ENCODE data around the gene MED25.

MED25 gene

DNA sequence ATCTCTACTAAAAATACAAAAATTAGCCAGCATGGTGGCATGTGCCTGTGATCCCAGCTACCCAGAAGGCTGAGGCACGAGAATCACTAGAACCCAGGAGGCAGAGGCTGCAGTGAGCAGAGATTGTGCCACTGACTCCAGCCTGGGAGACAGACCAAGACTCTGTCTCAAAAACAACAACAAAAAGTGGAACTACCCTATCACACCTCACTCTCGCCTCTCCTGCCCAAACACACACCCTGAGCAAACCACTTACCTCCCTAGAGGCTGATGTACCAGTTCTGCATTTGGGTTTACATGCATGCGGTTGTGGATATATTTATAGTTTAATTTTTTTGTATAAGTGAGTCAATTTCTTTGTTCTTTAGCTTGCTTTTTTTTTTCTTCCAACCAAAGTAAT is 25.2 kb downstream of the MED25 start:
- ATAC-seq (replicated peaks; ENCODE audit: extremely low read depth, poor library complexity, severe bottlenecking), result no peak

GRCh38 chr19:49844138-49845095 is 26.3 kb downstream of the MED25 start:
- Mint-ChIP-seq H3K4me3 (no peak overlapping the region), H3K36me3 (ENCODE audit: insufficient read depth) (peaks cover 3% of the 10 kb centered on the region), H3K4me1 (peaks cover 15% of the 10 kb centered on the region)

More for the DNA sequence above, 25.2 kb downstream of the MED25 start:
- Mint-ChIP-seq H3K27ac (ENCODE audit: low read depth) (no peak overlapping the region), H3K36me3 (ENCODE audit: insufficient read depth) (peaks cover 7% of the 10 kb centered on the region), H3K4me3 (no peak overlapping the region), H3K9me3 (no peaks in the 10 kb centered on the region), H3K4me1 (peaks cover 4% of the 10 kb centered on the region), H3K27me3 (no peaks in the 10 kb centered on the region)
- no peak for DNase-seq (ENCODE audit: low spot score in 2 of 2)

GRCh38 chr19:49845414-49845813 is 27.3 kb downstream of the MED25 start:
- ATAC-seq (replicated peaks; ENCODE audit: extremely low read depth, poor library complexity, severe bottlenecking), result no peak
- Mint-ChIP-seq H3K27ac (ENCODE audit: low read depth) (no peak overlapping the region), H3K9me3 (peaks cover 5% of the 10 kb centered on the region), H3K27me3 (no peaks in the 10 kb centered on the region), H3K36me3 (ENCODE audit: insufficient read depth) (peaks cover 3% of the 10 kb centered on the region), H3K4me1 (peaks cover 24% of the 10 kb centered on the region), H3K4me3 (no peak overlapping the region)
- DNase-seq (ENCODE audit: low spot score in 2 of 2), result no peak

More at GRCh38 chr19:49844138-49845095, 26.3 kb downstream of the MED25 start:
- Mint-ChIP-seq H3K27ac (ENCODE audit: low read depth) (no peak overlapping the region), H3K27me3 (no peaks in the 10 kb centered on the region), H3K9me3 (peaks cover 5% of the 10 kb centered on the region)
- peak; percentile 36 for ATAC-seq (replicated peaks; ENCODE audit: extremely low read depth, poor library complexity, severe bottlenecking)
- no peak for DNase-seq (ENCODE audit: low spot score in 2 of 2)

DNA sequence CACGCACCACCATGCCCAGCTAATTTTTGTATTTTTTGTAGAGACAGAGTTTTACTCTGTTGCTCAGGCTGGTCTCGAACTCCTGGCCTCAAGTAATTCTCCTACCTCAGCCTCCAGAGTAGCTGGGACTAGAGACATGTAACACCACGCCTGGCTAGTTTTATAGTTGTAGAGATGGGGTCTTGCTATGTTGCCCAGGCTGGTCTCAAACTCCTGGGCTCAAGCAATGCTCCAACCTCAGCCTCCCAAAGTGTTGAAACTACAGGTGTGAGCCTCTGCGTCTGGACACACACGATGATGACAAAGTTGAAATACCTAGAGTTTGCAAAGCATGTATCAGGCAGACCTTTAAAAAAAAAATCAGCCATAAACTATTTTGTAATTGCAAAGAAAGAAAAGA is 28.3 kb downstream of the MED25 start:
- peaks cover 27% of the 10 kb centered on the region for H3K4me1 Mint-ChIP-seq
- DNase-seq (ENCODE audit: low spot score in 2 of 2) (no peak), ATAC-seq (replicated peaks; ENCODE audit: extremely low read depth, poor library complexity, severe bottlenecking) (no peak)
- no peaks in the 10 kb centered on the region for H3K27me3 Mint-ChIP-seq
- no peak overlapping the region for H3K4me3 Mint-ChIP-seq
- H3K27ac Mint-ChIP-seq (ENCODE audit: low read depth), result no peak overlapping the region
- H3K9me3 Mint-ChIP-seq, result peaks cover 5% of the 10 kb centered on the region
- peaks cover 4% of the 10 kb centered on the region for H3K36me3 Mint-ChIP-seq (ENCODE audit: insufficient read depth)

DNA sequence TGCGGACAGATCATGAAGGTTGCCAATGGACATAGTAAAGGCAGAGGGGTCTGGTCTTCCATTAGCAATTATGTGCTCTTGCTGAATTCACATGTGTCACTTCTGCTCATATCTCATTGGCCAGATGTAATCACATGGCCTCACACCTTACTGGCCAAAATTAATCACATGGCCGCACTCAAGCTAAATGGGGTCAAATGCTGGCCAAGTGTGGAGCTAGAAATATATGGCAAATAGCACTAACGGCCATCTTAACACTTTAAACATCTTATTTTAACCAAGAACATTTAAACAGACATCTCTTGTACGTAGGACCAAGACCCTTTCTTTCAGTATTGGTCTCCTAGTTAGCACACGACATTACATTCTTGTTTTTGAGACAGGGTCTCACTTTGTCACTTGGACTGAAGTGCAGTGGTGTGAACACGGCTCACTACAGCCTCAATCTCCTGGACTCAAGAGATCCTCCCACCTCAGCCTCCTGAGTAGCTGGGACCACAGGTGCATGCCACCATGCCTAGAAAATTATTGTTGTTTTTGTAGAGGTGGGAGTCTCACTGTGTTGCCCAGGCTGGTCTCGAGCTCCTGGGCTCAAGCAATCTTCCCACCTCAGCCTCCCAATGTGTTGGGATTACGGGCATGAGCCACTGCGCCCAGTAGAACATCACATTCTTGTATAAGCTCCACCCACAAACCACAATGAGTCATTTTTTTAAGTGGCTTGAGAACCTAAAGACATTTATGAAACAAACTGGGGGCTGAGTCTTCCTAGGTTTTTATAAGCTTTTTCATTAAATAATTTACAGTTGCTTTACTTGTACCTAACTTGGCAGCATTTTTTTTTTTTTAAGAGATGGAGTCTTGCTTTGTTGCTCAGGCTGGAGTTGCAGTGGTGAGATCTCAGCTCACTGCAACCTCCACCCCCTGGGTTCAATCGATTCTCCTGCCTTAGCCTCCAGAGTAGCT is 29.9 kb downstream of the MED25 start:
- Mint-ChIP-seq H3K4me1 (peaks cover 38% of the 10 kb centered on the region), H3K27me3 (no peaks in the 10 kb centered on the region), H3K9me3 (peaks cover 5% of the 10 kb centered on the region), H3K27ac (ENCODE audit: low read depth) (no peak overlapping the region), H3K36me3 (ENCODE audit: insufficient read depth) (peaks cover 11% of the 10 kb centered on the region), H3K4me3 (no peak overlapping the region)
- ATAC-seq (replicated peaks; ENCODE audit: extremely low read depth, poor library complexity, severe bottlenecking) (no peak), DNase-seq (ENCODE audit: low spot score in 2 of 2) (no peak)

DNA sequence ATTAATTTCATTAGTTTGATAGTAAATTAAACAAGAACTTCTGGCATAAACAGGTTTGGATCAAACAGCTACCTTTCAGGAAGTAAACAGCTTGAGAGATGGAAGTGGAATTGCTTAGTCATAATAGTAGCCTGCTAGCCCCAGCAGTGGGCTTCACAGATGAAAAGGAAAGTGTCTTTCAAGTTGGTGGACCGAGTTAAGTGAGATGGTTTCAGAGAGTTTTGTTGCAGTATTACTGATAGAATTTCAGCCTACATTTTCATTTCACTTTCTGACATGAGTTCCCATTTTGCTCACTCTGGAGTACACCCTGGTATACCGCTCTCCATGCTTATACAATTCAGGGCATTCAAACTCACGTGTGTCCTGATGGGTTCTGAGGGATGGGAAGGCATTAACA is 30.8 kb downstream of the MED25 start:
- Mint-ChIP-seq H3K27me3 (no peaks in the 10 kb centered on the region), H3K4me3 (peak overlapping the region; percentile 48), H3K27ac (ENCODE audit: low read depth) (no peak overlapping the region), H3K4me1 (peaks cover 38% of the 10 kb centered on the region), H3K9me3 (peaks cover 5% of the 10 kb centered on the region), H3K36me3 (ENCODE audit: insufficient read depth) (peaks cover 11% of the 10 kb centered on the region)
- DNase-seq (ENCODE audit: low spot score in 2 of 2) (no peak), ATAC-seq (replicated peaks; ENCODE audit: extremely low read depth, poor library complexity, severe bottlenecking) (no peak)

- no peak for ATAC-seq (replicated peaks; ENCODE audit: extremely low read depth, poor library complexity, severe bottlenecking)
Observed at GRCh38 chr19:49849433-49850220, 31.5 kb downstream of the MED25 start.

DNA sequence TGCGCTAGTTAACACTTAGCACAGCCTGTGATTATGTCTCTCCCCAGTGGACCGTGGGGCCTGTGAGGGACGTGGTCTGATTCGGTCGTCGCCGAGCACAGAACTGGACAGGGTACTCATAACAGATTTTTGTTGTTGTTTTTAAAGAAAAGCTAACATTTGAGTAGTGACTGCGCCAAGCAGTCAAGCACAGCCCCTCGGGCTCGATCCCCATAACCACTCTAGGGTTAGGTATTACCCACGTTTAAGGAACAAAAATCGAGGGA is 32.1 kb downstream of the MED25 start:
- H3K27me3 Mint-ChIP-seq, result no peaks in the 10 kb centered on the region
- H3K4me3 Mint-ChIP-seq, result peak overlapping the region; percentile 85
- H3K9me3 Mint-ChIP-seq, result peaks cover 5% of the 10 kb centered on the region
- H3K4me1 Mint-ChIP-seq, result peaks cover 38% of the 10 kb centered on the region
- H3K36me3 Mint-ChIP-seq (ENCODE audit: insufficient read depth), result peaks cover 11% of the 10 kb centered on the region
- no peak for ATAC-seq (replicated peaks; ENCODE audit: extremely low read depth, poor library complexity, severe bottlenecking)
- DNase-seq (ENCODE audit: low spot score in 2 of 2), result no peak
- peak overlapping the region; percentile 74 for H3K27ac Mint-ChIP-seq (ENCODE audit: low read depth)

More at GRCh38 chr19:49849433-49850220, 31.5 kb downstream of the MED25 start:
- Mint-ChIP-seq H3K27ac (ENCODE audit: low read depth) (peak overlapping the region; percentile 74), H3K4me1 (peaks cover 38% of the 10 kb centered on the region), H3K9me3 (peaks cover 5% of the 10 kb centered on the region), H3K36me3 (ENCODE audit: insufficient read depth) (peaks cover 11% of the 10 kb centered on the region), H3K27me3 (no peaks in the 10 kb centered on the region), H3K4me3 (peak overlapping the region; percentile 85)
- no peak for DNase-seq (ENCODE audit: low spot score in 2 of 2)

- DNase-seq (ENCODE audit: low spot score in 2 of 2) (peak; percentile 78 to 86), ATAC-seq (replicated peaks; ENCODE audit: extremely low read depth, poor library complexity, severe bottlenecking) (peak; percentile 89)
- H3K27me3 Mint-ChIP-seq, result no peaks in the 10 kb centered on the region
- peaks cover 5% of the 10 kb centered on the region for H3K9me3 Mint-ChIP-seq
- peaks cover 14% of the 10 kb centered on the region for H3K36me3 Mint-ChIP-seq (ENCODE audit: insufficient read depth)
- peak within 1 kb of the TSS; percentile 74 for H3K27ac Mint-ChIP-seq (ENCODE audit: low read depth)
- peak within 1 kb of the TSS; percentile 85 for H3K4me3 Mint-ChIP-seq
- H3K4me1 Mint-ChIP-seq, result peaks cover 38% of the 10 kb centered on the region
Observed at GRCh38 chr19:49850487-49851342, 32.6 kb downstream of the MED25 start, which contains the start of gene PTOV1. TSS of gene PTOV1 (plus strand) at chr19:49851159.

DNA sequence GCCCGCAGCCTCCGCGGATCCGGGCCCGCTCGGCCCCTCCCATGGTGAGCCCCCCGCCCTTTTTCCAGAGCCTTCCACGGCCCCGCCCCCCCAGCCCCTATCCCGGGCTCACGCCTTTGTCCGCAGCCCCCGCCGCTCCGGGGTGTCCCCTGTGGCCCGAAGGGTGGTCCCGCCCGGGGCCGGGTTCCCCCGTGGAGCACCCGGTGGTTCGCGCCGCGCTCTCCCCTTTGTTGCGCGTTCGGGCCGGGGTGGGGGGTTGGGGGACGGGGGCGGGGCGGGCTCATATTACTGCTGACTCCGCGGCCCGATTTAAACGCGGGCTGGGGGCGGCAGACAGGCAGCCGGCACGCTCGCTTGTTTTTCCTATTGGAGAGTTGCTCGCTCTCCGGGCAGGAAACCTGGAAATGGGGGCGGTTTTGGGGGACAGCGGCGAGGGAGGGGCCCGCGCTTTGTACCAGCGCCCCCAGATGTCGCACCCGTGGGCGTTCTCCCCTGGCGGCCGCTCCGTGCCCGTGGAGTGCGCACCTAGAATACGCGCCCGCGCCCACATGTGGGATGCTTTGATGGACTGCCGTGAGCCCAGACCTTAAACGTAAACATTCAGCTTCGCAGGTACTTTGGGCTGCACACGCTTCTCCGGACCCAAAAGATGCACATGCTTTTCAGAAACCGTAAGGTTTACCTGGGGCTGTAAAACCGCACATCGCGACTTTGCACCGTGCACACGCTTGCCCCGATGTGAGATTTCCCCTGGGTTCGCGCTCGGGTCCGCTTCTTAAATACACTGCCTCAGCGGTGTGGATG is 33.6 kb downstream of the MED25 start:
- Mint-ChIP-seq H3K9me3 (peaks cover 5% of the 10 kb centered on the region), H3K27me3 (no peaks in the 10 kb centered on the region), H3K4me1 (peaks cover 38% of the 10 kb centered on the region), H3K4me3 (peak overlapping the region; percentile 85), H3K27ac (ENCODE audit: low read depth) (peak overlapping the region; percentile 69), H3K36me3 (ENCODE audit: insufficient read depth) (peaks cover 17% of the 10 kb centered on the region)
- no peak for ATAC-seq (replicated peaks; ENCODE audit: extremely low read depth, poor library complexity, severe bottlenecking)
- no peak for DNase-seq (ENCODE audit: low spot score in 2 of 2)

DNA sequence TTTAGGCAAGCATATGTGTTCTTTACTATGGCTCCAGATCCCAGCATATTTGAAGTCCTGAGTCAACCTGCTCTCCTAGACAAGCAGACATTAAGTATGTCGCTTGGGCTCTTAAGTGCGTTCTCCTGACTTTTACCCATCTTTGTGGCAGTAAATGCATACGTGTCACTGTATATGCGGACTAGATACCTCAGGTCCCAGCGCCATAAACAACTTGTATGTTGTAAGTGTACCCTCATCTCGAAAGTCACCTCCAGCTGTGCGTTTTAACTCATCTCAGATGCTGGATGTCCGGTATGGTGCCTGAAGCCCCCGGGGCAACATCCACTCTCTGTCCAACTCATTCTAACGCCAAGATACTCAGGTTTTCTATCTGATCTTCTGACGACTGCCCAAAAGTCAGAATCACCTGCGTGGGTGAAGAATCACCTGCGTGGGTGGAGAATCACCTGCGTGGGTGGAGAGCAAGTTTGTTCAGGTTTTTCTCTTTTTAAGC is 34.6 kb downstream of the MED25 start:
- no peak for DNase-seq (ENCODE audit: low spot score in 2 of 2)
- H3K9me3 Mint-ChIP-seq, result peaks cover 5% of the 10 kb centered on the region
- peaks cover 38% of the 10 kb centered on the region for H3K4me1 Mint-ChIP-seq
- peak overlapping the region; percentile 69 for H3K27ac Mint-ChIP-seq (ENCODE audit: low read depth)
- ATAC-seq (replicated peaks; ENCODE audit: extremely low read depth, poor library complexity, severe bottlenecking), result no peak
- peak overlapping the region; percentile 85 for H3K4me3 Mint-ChIP-seq
- H3K36me3 Mint-ChIP-seq (ENCODE audit: insufficient read depth), result peaks cover 16% of the 10 kb centered on the region
- H3K27me3 Mint-ChIP-seq, result no peaks in the 10 kb centered on the region
